ENCODE data around the gene FMNL2. TPM values are rescaled to one million over a fixed set of nuclear protein-coding genes. Genes with fewer than 3 reads are reported as not detected.

The FMNL2 gene
- total and polyA plus RNA-seq, 11 donors = 4.7 to 19.4 (median 5.5) TPM

GRCh38 chr2:152578573-152578972 lies 243.6 kb downstream of the FMNL2 start:
- ATAC-seq (no peak), DNase-seq (no peak)
- intact Hi-C loops (cut with DNase I) = no loop called here
- H3K27me3 ChIP-seq = no peaks in the 10 kb centered on the region
- WGBS, 4 donors = 80 to 94% (median 92%) methylated on average over 4 of the region's 4 CpGs
- peaks cover 0 to 8% (median 0%) of the 10 kb centered on the region in 12 donors for H3K4me1 ChIP-seq
- no peak overlapping the region for H3K4me3 ChIP-seq
- H3K9me3 ChIP-seq = no peaks in the 10 kb centered on the region
- H3K36me3 ChIP-seq = peaks cover 0 to 7% (median 0%) of the 10 kb centered on the region in 9 donors
- no peak overlapping the region for H3K27ac ChIP-seq
- TF ChIP-seq, protein P1, sequence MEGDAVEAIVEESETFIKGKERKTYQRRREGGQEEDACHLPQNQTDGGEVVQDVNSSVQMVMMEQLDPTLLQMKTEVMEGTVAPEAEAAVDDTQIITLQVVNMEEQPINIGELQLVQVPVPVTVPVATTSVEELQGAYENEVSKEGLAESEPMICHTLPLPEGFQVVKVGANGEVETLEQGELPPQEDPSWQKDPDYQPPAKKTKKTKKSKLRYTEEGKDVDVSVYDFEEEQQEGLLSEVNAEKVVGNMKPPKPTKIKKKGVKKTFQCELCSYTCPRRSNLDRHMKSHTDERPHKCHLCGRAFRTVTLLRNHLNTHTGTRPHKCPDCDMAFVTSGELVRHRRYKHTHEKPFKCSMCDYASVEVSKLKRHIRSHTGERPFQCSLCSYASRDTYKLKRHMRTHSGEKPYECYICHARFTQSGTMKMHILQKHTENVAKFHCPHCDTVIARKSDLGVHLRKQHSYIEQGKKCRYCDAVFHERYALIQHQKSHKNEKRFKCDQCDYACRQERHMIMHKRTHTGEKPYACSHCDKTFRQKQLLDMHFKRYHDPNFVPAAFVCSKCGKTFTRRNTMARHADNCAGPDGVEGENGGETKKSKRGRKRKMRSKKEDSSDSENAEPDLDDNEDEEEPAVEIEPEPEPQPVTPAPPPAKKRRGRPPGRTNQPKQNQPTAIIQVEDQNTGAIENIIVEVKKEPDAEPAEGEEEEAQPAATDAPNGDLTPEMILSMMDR (IDR thresholded peaks at IDR 0.05) = no peak
- no peak for TF ChIP-seq POLR2A (IDR thresholded peaks at IDR 0.05)

- no peak for DNase-seq
- intact Hi-C loops (cut with DNase I) = no loop called here
Measured at GRCh38 chr2:152580714-152581113, 245.7 kb downstream of the FMNL2 start.

GRCh38 chr2:152581360-152581759 lies 246.4 kb downstream of the FMNL2 start:
- Histone ChIP-seq H3K4me1 (peaks cover 0 to 13% (median 6%) of the 10 kb centered on the region in 12 donors), H3K9me3 (no peaks in the 10 kb centered on the region), H3K27ac (no peak overlapping the region), H3K27me3 (no peaks in the 10 kb centered on the region), H3K4me3 (no peak overlapping the region), H3K36me3 (peaks cover 0 to 7% (median 0%) of the 10 kb centered on the region in 9 donors)
- TF ChIP-seq, protein P1 (IDR thresholded peaks at IDR 0.05) = no peak
- no peak for TF ChIP-seq POLR2A (IDR thresholded peaks at IDR 0.05)
- 85 to 90% (median 87%) methylated on average over 11 of the region's 11 CpGs for WGBS, 4 donors
- intact Hi-C loops (cut with DNase I) = no loop called here
- ATAC-seq (no peak), DNase-seq (no peak)

More at GRCh38 chr2:152580714-152581113, 245.7 kb downstream of the FMNL2 start:
- no peak overlapping the region for H3K4me3 ChIP-seq
- H3K36me3 ChIP-seq = peaks cover 0 to 7% (median 0%) of the 10 kb centered on the region in 9 donors
- 55 to 63% (median 60%) methylated on average over 3 of the region's 3 CpGs for WGBS, 4 donors
- no peak for ATAC-seq
- no peak for TF ChIP-seq POLR2A (IDR thresholded peaks at IDR 0.05)
- TF ChIP-seq, protein P1 (IDR thresholded peaks at IDR 0.05) = no peak
- H3K27ac ChIP-seq = no peak overlapping the region
- H3K9me3 ChIP-seq = no peaks in the 10 kb centered on the region
- H3K4me1 ChIP-seq = peaks cover 0 to 11% (median 2%) of the 10 kb centered on the region in 12 donors
- no peaks in the 10 kb centered on the region for H3K27me3 ChIP-seq

DNA sequence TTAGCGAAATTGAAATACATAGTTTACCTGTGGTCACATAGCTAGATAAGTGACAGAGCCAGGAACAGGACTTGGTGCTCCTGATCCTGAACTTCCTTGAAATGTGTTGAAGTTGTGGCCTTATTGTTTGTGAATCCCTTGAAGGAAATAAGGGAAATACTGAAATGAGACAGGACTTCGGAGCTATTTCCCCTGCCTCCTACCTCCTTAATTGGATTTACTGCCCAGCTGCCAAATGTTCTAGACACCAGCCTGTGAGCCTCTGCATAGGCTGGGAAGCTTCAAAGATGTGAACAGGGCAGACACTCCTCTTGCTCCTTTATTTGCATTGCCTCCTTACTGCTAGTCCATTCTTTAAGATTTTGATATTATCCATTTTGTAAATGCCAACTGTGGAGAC lies 247.1 kb downstream of the FMNL2 start:
- Histone ChIP-seq H3K9me3 (no peaks in the 10 kb centered on the region), H3K4me1 (peaks cover 0 to 14% (median 6%) of the 10 kb centered on the region in 12 donors), H3K27ac (no peak overlapping the region), H3K4me3 (no peak overlapping the region), H3K27me3 (no peaks in the 10 kb centered on the region), H3K36me3 (peaks cover 0 to 7% (median 0%) of the 10 kb centered on the region in 9 donors)
- ATAC-seq (no peak), DNase-seq (no peak)
- 66 to 77% (median 68%) methylated on average over 2 of the region's 2 CpGs for whole genome bisulfite sequencing, 4 donors
- no peak for TF ChIP-seq POLR2A (IDR thresholded peaks at IDR 0.05)
- TF ChIP-seq, protein P1 (IDR thresholded peaks at IDR 0.05) = no peak
- intact Hi-C loops (cut with DNase I) = no loop called here

Data from heart left ventricle (tissue), 16 donors.